K562 (cell line): Measurements from ENCODE around the gene NOP16. TPM values are rescaled to one million over a fixed set of nuclear protein-coding genes. Genes with fewer than 3 reads are reported as not detected.

Experiments used
- ATAC-seq: fragments of 200-7000 bp; cut with Tn5 transposase; 3 replicates; pipeline ENCODE4 v1.9.1; 2020; ENCODE audit warnings: moderate library complexity
- BruUV-seq: library from RNA; stranded (reverse); fragments of 400-500 nt; replicated peaks from 2 replicates; lab custom pipeline; 2021; lab: Mats Ljungman, UMichigan
- CTCF ChIA-PET: fragments of 300-600 bp; formaldehyde crosslinking; extraction: SDS; loops from one replicate; lab custom pipeline; 2021; ENCODE audit warnings: low intra/inter-chr PET ratio; lab: Yijun Ruan, JAX
- POLR2A ChIA-PET: fragments of 300-600, 350-650 bp; sonication (Branson Sonifier 250); formaldehyde crosslinking; extraction: SDS; loops from one replicate; lab custom pipeline; 2021; ENCODE audit warnings: antibody characterized with exemption, inconsistent platforms; lab: Yijun Ruan, JAX
- DNase-seq, 4 experiments: peaks; one replicate each; pipeline versions ENCODE4 v3.0.0 to v3.0.0-alpha.2; 2011 to 2018; ENCODE audit warnings: low spot score in 3 of 4, mixed read lengths in 3 of 4; ENCODE audit errors: extremely low read depth in 1 of 4
- FAIRE-seq: peaks from 2 replicates; lab custom pipeline; 2011; peaks lifted over from hg19 to GRCh38; lab: Jason Lieb, UNC
- H2AFZ ChIP-seq: 2 replicates; pipeline ENCODE4 v1.6.0; 2011; ENCODE audit warnings: low read depth, low read length, control low read depth, inconsistent platforms
- H3K27ac ChIP-seq: fragments of 200-600 bp; 3 replicates; pipeline ENCODE4 v1.8.0; 2011; ENCODE audit warnings: low read depth, mild to moderate bottlenecking, control low read depth, inconsistent platforms, low read length, moderate library complexity, mixed read lengths; ENCODE audit errors: extremely low read depth
- H3K27me3 ChIP-seq, 2 experiments: fragments of 300-600 bp in 1 of 2; 2 replicates in 1 of 2; 3 replicates in 1 of 2; pipeline versions ENCODE4 v1.6.0 to v1.8.0; 2011; ENCODE audit warnings: inconsistent platforms in 2 of 2, low read length in 2 of 2, mild to moderate bottlenecking in 1 of 2, mixed read lengths in 1 of 2, moderate library complexity in 1 of 2; ENCODE audit not compliant: control insufficient read depth in 2 of 2, insufficient read depth in 2 of 2
- H3K36me3 ChIP-seq: fragments of 300-600 bp; 3 replicates; pipeline ENCODE4 v1.8.0; 2011; ENCODE audit warnings: mild to moderate bottlenecking, low read length, inconsistent platforms; ENCODE audit not compliant: control insufficient read depth, insufficient read depth
- H3K4me1 ChIP-seq, 2 experiments: fragments of 200-600 bp in 1 of 2; replicated peaks in 1 of 2; 2 replicates in 1 of 2; 3 replicates in 1 of 2; pipeline versions ENCODE4 v1.5.1 to v1.8.0; 2011; ENCODE audit warnings: inconsistent platforms in 2 of 2, low read length in 2 of 2, mild to moderate bottlenecking in 1 of 2, mixed read lengths in 1 of 2, moderate library complexity in 1 of 2; ENCODE audit not compliant: control insufficient read depth in 2 of 2, insufficient read depth in 2 of 2
- H3K4me2 ChIP-seq: 2 replicates; pipeline ENCODE4 v1.6.1; 2011; ENCODE audit warnings: low read length, control low read depth, inconsistent platforms, mixed read lengths; ENCODE audit not compliant: insufficient read depth
- H3K4me3 ChIP-seq: fragments of 200-600 bp; sonication (generic), shearing (Covaris generic); 2 replicates; pipeline ENCODE4 v1.5.1; 2016; ENCODE audit warnings: control low read depth, inconsistent platforms
- H3K79me2 ChIP-seq: fragments of 200-600 bp; 3 replicates; pipeline ENCODE4 v1.8.0; 2011; ENCODE audit warnings: low read length, inconsistent platforms; ENCODE audit not compliant: control insufficient read depth, insufficient read depth
- H3K9ac ChIP-seq, 2 experiments: 2 replicates each; pipeline versions ENCODE4 v1.6.0 to v1.6.1; 2011; ENCODE audit warnings: low read depth in 2 of 2, low read length in 2 of 2, control low read depth in 1 of 2, inconsistent platforms in 1 of 2, mild to moderate bottlenecking in 1 of 2, mixed read lengths in 1 of 2; ENCODE audit not compliant: insufficient read depth in 1 of 2
- H3K9me1 ChIP-seq: one replicate; pipeline ENCODE4 v1.6.0; 2011; ENCODE audit warnings: inconsistent platforms, mild to moderate bottlenecking, low read length, moderate library complexity; ENCODE audit not compliant: control insufficient read depth, insufficient read depth
- H3K9me3 ChIP-seq: replicated peaks from 2 replicates; pipeline ENCODE4 v1.5.1; 2011; ENCODE audit warnings: low read depth, low read length, inconsistent platforms; ENCODE audit not compliant: control insufficient read depth, insufficient read depth
- H4K20me1 ChIP-seq: replicated peaks from 2 replicates; pipeline ENCODE4 v1.6.1; 2011; ENCODE audit warnings: low read length, inconsistent platforms, mixed read lengths; ENCODE audit not compliant: control insufficient read depth, insufficient read depth
- PKNOX1 ChIP-seq: fragments of 450-650 bp; IDR thresholded peaks from 2 replicates; pipeline ENCODE4 v1.6.1; 2016
- TRIM24 ChIP-seq, 2 experiments: fragments of 450-650 bp; IDR thresholded peaks; 2 replicates each; pipeline ENCODE4 v1.6.1; 2016
- ZFP30 ChIP-seq: fragments of 250-450 bp; sonication (Bioruptor Pico); IDR thresholded peaks from 2 replicates; pipeline ENCODE4 v1.8.0; 2022; ENCODE audit warnings: moderate library complexity, mild to moderate bottlenecking, inconsistent platforms, borderline replicate concordance
- ZNF318 ChIP-seq, 2 experiments: fragments of 450-650 bp; IDR thresholded peaks; 2 replicates each; pipeline ENCODE4 v1.6.1; 2016; ENCODE audit warnings: mild to moderate bottlenecking in 2 of 2, borderline replicate concordance in 1 of 2, low read depth in 1 of 2, moderate library complexity in 1 of 2
- WGBS: fragments of 100-300 bp; shearing (Covaris generic); methylation state at CpG from one replicate; pipeline ENCODE4 v1.1.6; 2016; ENCODE audit warnings: low coverage, mixed read lengths; ENCODE audit not compliant: insufficient coverage; ENCODE audit errors: missing lambda C conversion rate; 5-methylcytosine and 5-hydroxymethylcytosine counted together
- in situ Hi-C: fragments of 300-500 bp; cut with MboI; formaldehyde crosslinking; loops from 4 replicates; pipeline ENCODE4 v1.15.0; 2018; ENCODE audit warnings: inconsistent platforms, mixed read lengths
- intact Hi-C: fragments of 100-400 bp; cut with micrococcal nuclease; formaldehyde crosslinking; loops from 2 replicates; pipeline ENCODE4 v1.14.2; 2022
- polyA plus RNA-seq, 8 experiments: library from polyadenylated mRNA; depleted of rRNA in 4 of 8; stranded (reverse) in 5 of 8; unstranded in 3 of 8; fragments of >200 nt; fragmentation: Nextera tagmentation in 2 of 8; fragmentation: Illumina TruSeq in 1 of 8; extraction: Ambion mirVana in 2 of 8; extraction: Trizol in 1 of 8; gene quantifications; 2 replicates each; pipeline versions ENCODE4 v1.2.1 to v1.2.3, GENCODE V29; 2011 to 2014; ENCODE audit warnings: inconsistent platforms in 1 of 8, missing spikeins in 1 of 8
- total RNA-seq, 7 experiments: library from RNA; depleted of rRNA in 6 of 7; stranded (reverse); fragments of >200 nt in 6 of 7; fragmentation: Illumina TruSeq in 2 of 7; extraction: Trizol in 2 of 7; gene quantifications; 2 replicates each; pipeline versions ENCODE4 v1.2.1 to v1.2.3, GENCODE V29; 2011 to 2021; ENCODE audit warnings: low replicate concordance in 1 of 7
- TF ChIP-seq, protein P1 (sequence below): fragments of 450-650 bp; IDR thresholded peaks from 2 replicates; pipeline ENCODE4 v1.6.1; 2016; ENCODE audit warnings: borderline replicate concordance
- TF ChIP-seq, protein P2 (sequence below): fragments of 450-650 bp; formaldehyde crosslinking; IDR thresholded peaks from 2 replicates; pipeline ENCODE4 v1.4.0; 2020; ENCODE audit warnings: mild to moderate bottlenecking, moderate library complexity

NOP16 gene
- total and polyA plus RNA-seq, 9 of the 15 experiments (the other 6 are each of a cell fraction or from before 2014, with no cell fraction given), result 92.5 to 342 (median 148) TPM

- H3K27me3 ChIP-seq, result no peaks in the 10 kb centered on the region
- no TSS peak for BruUV-seq
- ATAC-seq, result no peak
- 0 out of 2 replicates have a peak, but pooled peaks cover 2% of the 10 kb centered on the region for H3K9me3 ChIP-seq
- H3K79me2 ChIP-seq, result no peaks in the 10 kb centered on the region
- no peak overlapping the region for H3K4me3 ChIP-seq
- FAIRE-seq, result no peak
- in situ Hi-C loops, result no loop called here
- CTCF ChIA-PET, result interaction anchor here (0.5 kb wide), 1 partner anchor 556 kb away, joined by 3 read pairs; the partner anchor contains the start of gene CPLX2
- POLR2A ChIA-PET, result interaction anchor here (0.8 kb wide), 1 partner anchor 11 kb away, joined by 4 read pairs; the partner anchor contains the start of gene CLTB
- H3K27ac ChIP-seq, result no peak overlapping the region
- H3K9me1 ChIP-seq, result no peaks in the 10 kb centered on the region
- H3K4me1 ChIP-seq, result no peaks in the 10 kb centered on the region; a peak in 2 of 5 replicates
- H3K4me2 ChIP-seq, result no peak overlapping the region
- intact Hi-C loops, result no loop called here
- no peak for DNase-seq
- WGBS, result 21% methylated on average over 1 of the region's 1 CpG
- no peaks in the 10 kb centered on the region for H3K36me3 ChIP-seq
- no peak overlapping the region for H3K9ac ChIP-seq
- no peaks in the 10 kb centered on the region for H4K20me1 ChIP-seq
- no peak overlapping the region for H2AFZ ChIP-seq
- TF ChIP-seq ZFP30 (CRISPR knock-in tag) (no peak), ZNF318 (IDR thresholded peaks at IDR 0.05; ENCODE audit: borderline replicate concordance in 1 of 2, low read depth in 1 of 2) (no peak), TRIM24 (IDR thresholded peaks at IDR 0.05) (no peak), PKNOX1 (no peak)
- TF ChIP-seq, protein P1, sequence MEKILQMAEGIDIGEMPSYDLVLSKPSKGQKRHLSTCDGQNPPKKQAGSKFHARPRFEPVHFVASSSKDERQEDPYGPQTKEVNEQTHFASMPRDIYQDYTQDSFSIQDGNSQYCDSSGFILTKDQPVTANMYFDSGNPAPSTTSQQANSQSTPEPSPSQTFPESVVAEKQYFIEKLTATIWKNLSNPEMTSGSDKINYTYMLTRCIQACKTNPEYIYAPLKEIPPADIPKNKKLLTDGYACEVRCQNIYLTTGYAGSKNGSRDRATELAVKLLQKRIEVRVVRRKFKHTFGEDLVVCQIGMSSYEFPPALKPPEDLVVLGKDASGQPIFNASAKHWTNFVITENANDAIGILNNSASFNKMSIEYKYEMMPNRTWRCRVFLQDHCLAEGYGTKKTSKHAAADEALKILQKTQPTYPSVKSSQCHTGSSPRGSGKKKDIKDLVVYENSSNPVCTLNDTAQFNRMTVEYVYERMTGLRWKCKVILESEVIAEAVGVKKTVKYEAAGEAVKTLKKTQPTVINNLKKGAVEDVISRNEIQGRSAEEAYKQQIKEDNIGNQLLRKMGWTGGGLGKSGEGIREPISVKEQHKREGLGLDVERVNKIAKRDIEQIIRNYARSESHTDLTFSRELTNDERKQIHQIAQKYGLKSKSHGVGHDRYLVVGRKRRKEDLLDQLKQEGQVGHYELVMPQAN, result no peak
- TF ChIP-seq, protein P2, sequence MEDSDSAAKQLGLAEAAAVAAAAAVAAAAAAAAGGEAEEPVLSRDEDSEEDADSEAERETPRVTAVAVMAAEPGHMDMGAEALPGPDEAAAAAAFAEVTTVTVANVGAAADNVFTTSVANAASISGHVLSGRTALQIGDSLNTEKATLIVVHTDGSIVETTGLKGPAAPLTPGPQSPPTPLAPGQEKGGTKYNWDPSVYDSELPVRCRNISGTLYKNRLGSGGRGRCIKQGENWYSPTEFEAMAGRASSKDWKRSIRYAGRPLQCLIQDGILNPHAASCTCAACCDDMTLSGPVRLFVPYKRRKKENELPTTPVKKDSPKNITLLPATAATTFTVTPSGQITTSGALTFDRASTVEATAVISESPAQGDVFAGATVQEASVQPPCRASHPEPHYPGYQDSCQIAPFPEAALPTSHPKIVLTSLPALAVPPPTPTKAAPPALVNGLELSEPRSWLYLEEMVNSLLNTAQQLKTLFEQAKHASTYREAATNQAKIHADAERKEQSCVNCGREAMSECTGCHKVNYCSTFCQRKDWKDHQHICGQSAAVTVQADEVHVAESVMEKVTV (CRISPR knock-in tag), result no peak
These were observed 38.5 kb upstream of the NOP16 start for GRCh38 chr5:176426876-176427275.
